ENCODE data around the gene NFKBIA.

GRCh38 chr14:35389315-35389667 lies 15.3 kb downstream of the NFKBIA start:
- TF ChIP-seq POLR2A (IDR thresholded peaks at IDR 0.05) (no peak), CTCF (IDR thresholded peaks at IDR 0.05) (no peak)

Data from Peyer's patch (tissue), 4 donors.